ENCODE data around the gene SNW1.

Gene SNW1

DNA sequence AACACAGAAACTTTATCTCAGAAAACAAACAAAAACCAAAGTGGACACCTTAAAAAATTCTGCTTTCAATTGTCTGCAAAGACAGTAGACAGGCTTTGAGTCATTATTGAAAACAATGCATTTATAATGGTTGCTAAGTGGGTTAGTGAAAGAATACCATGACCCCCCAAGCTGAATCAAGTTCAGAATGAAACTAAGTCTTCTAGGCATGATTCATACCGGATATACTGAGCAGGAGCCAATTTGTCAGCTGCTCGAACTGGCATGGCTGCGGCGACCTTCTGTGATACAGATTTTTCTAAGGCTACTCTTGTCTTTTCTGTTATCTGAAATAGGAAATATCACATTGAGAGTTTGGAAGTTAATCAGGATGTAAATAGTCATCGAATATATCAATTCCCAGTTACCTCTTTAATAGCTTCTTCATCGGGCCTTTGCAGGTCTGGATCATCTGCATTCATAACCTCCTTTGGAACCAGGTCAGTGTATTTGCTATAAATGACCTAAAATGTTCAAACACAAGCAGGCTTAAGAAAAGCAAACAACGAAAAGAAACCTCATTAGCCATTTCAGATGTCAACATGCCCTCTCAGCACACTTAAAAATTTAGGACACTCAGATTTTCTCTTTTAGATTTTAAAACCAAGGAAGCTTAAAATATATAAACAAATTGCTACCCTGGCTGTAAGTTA lies 22.3 kb downstream of the SNW1 start:
- Histone ChIP-seq H3K36me3 (ENCODE audit: control insufficient read depth in 2 of 2, insufficient read depth in 1 of 2, low read length in 2 of 2) (peaks cover 56 to 57% of the 10 kb centered on the region in 2 experiments), H3K27ac (ENCODE audit: extremely low read depth, low read depth, low read length) (no peak overlapping the region), H3K4me1 (ENCODE audit: control insufficient read depth, insufficient read depth, low read length) (no peaks in the 10 kb centered on the region), H3K9me3 (ENCODE audit: control insufficient read depth, insufficient read depth, low read depth, low read length) (no peaks in the 10 kb centered on the region), H3K4me3 (ENCODE audit: low read depth, low read length) (no peak overlapping the region)
- TF ChIP-seq ZNF530 (tag by site-specific recombination; IDR thresholded peaks at IDR 0.05; ENCODE audit: low read depth): no peak
- TF ChIP-seq, protein P1, sequence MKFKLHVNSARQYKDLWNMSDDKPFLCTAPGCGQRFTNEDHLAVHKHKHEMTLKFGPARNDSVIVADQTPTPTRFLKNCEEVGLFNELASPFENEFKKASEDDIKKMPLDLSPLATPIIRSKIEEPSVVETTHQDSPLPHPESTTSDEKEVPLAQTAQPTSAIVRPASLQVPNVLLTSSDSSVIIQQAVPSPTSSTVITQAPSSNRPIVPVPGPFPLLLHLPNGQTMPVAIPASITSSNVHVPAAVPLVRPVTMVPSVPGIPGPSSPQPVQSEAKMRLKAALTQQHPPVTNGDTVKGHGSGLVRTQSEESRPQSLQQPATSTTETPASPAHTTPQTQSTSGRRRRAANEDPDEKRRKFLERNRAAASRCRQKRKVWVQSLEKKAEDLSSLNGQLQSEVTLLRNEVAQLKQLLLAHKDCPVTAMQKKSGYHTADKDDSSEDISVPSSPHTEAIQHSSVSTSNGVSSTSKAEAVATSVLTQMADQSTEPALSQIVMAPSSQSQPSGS (tag by site-specific recombination; IDR thresholded peaks at IDR 0.05; ENCODE audit: low read depth): no peak
- TF ChIP-seq ZIC2 (tag by site-specific recombination; IDR thresholded peaks at IDR 0.05): no peak
- TF ChIP-seq ZEB2 (tag by site-specific recombination; IDR thresholded peaks at IDR 0.05): no peak
- no peak for TF ChIP-seq ZNF202 (tag by site-specific recombination; IDR thresholded peaks at IDR 0.05; ENCODE audit: borderline replicate concordance)
- TF ChIP-seq ZNF138 (tag by site-specific recombination; IDR thresholded peaks at IDR 0.05; ENCODE audit: borderline replicate concordance): no peak
- TF ChIP-seq ZNF549 (tag by site-specific recombination; IDR thresholded peaks at IDR 0.05): no peak
- TF ChIP-seq ZNF324 (tag by site-specific recombination; IDR thresholded peaks at IDR 0.05): no peak
- no peak for TF ChIP-seq ZNF354C (tag by site-specific recombination; IDR thresholded peaks at IDR 0.05; ENCODE audit: borderline replicate concordance, low read depth)
- no peak for TF ChIP-seq KLF8 (tag by site-specific recombination; IDR thresholded peaks at IDR 0.05)
- ChIA-PET POLR2A (no interaction called here), CTCF (no interaction called here)

DNA sequence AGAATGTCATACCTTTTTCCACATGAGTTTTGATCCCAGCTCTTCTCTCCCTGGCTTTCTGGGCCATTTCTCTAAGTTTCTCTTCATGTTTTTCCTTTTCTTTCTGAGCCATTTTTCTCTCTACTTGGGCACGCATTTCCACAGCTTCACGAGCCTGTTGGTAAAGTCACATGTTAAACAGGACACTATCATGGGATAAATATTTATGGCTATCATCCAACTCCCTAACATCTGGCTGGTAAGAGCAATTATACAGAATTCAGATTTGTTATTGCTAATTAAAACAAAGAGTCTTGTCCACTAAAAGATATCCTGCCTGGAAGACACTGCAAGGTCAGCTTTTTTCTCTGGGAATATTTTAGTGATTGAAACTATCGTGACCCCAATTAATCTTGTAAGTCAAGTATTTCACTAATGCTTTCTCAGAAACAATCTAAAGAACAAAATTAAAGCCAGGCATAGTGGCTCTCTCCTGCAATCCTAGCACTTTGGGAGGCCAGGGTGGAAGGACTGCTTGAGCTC lies 29.9 kb downstream of the SNW1 start:
- Histone ChIP-seq H3K4me1 (ENCODE audit: control insufficient read depth, insufficient read depth, low read length) (no peaks in the 10 kb centered on the region), H3K4me3 (ENCODE audit: low read depth, low read length) (no peak overlapping the region), H3K9me3 (ENCODE audit: control insufficient read depth, insufficient read depth, low read depth, low read length) (no peaks in the 10 kb centered on the region), H3K27ac (ENCODE audit: extremely low read depth, low read depth, low read length) (no peak overlapping the region), H3K36me3 (ENCODE audit: control insufficient read depth in 2 of 2, insufficient read depth in 1 of 2, low read length in 2 of 2) (peaks cover 96 to 98% of the 10 kb centered on the region in 2 experiments)
- ChIA-PET POLR2A (no interaction called here), CTCF (interaction anchor here (1.0 to 1.9 kb wide), 2 partner anchors 12 to 71 kb away, joined by 3 to 4 read pairs; no protein-coding TSS in a partner anchor)
- TF ChIP-seq, protein P2, sequence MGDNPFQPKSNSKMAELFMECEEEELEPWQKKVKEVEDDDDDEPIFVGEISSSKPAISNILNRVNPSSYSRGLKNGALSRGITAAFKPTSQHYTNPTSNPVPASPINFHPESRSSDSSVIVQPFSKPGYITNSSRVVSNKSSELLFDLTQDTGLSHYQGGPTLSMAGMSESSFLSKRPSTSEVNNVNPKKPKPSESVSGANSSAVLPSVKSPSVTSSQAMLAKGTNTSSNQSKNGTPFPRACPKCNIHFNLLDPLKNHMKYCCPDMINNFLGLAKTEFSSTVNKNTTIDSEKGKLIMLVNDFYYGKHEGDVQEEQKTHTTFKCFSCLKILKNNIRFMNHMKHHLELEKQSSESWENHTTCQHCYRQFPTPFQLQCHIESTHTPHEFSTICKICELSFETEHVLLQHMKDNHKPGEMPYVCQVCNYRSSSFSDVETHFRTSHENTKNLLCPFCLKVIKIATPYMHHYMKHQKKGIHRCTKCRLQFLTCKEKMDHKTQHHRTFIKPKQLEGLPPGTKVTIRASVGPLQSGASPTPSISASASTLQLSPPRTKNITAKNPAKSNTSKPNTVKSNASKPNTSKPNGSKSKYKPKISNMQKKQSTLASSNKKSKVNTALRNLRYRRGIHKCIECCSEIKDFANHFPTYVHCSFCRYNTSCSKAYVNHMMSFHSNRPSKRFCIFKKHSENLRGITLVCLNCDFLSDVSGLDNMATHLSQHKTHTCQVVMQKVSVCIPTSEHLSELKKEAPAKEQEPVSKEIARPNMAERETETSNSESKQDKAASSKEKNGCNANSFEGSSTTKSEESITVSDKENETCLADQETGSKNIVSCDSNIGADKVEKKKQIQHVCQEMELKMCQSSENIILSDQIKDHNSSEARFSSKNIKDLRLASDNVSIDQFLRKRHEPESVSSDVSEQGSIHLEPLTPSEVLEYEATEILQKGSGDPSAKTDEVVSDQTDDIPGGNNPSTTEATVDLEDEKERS (tag by site-specific recombination; IDR thresholded peaks at IDR 0.05): no peak
- TF ChIP-seq ZNF555 (tag by site-specific recombination; conservative IDR thresholded peaks at IDR 0.05) (no peak), ZNF274 (IDR thresholded peaks at IDR 0.05; ENCODE audit: low read length) (no peak), ZNF274 (tag by site-specific recombination; IDR thresholded peaks at IDR 0.05; ENCODE audit: borderline replicate concordance) (no peak), SCRT1 (tag by site-specific recombination; IDR thresholded peaks at IDR 0.05; ENCODE audit: borderline replicate concordance) (no peak), ZNF623 (tag by site-specific recombination; IDR thresholded peaks at IDR 0.05) (no peak), BCL11A (tag by site-specific recombination; IDR thresholded peaks at IDR 0.05; ENCODE audit: low read depth) (no peak), WT1 (tag by site-specific recombination; IDR thresholded peaks at IDR 0.05) (no peak), ZNF580 (tag by site-specific recombination; IDR thresholded peaks at IDR 0.05) (no peak), ZNF23 (tag by site-specific recombination; IDR thresholded peaks at IDR 0.05; ENCODE audit: borderline replicate concordance) (no peak), IKZF3 (tag by site-specific recombination; IDR thresholded peaks at IDR 0.05) (no peak), ZNF76 (tag by site-specific recombination; IDR thresholded peaks at IDR 0.05; ENCODE audit: borderline replicate concordance, low read depth) (no peak)
- TF ChIP-seq, protein P1 (tag by site-specific recombination; IDR thresholded peaks at IDR 0.05; ENCODE audit: low read depth): no peak
- TF ChIP-seq, protein P3, sequence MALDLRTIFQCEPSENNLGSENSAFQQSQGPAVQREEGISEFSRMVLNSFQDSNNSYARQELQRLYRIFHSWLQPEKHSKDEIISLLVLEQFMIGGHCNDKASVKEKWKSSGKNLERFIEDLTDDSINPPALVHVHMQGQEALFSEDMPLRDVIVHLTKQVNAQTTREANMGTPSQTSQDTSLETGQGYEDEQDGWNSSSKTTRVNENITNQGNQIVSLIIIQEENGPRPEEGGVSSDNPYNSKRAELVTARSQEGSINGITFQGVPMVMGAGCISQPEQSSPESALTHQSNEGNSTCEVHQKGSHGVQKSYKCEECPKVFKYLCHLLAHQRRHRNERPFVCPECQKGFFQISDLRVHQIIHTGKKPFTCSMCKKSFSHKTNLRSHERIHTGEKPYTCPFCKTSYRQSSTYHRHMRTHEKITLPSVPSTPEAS (tag by site-specific recombination; IDR thresholded peaks at IDR 0.05): no peak
